CD14-positive monocyte (primary cell): ENCODE results near the gene TNFRSF6B. TPM values are rescaled to one million over a fixed set of nuclear protein-coding genes. Genes with fewer than 3 reads are reported as not detected.

Experiments
- DNase-seq, 3 donors: peaks; one replicate each; pipeline ENCODE4 v3.0.0-alpha.2; 2011 to 2022
- H2AFZ ChIP-seq: 2 replicates; pipeline ENCODE4 v1.6.0; 2012; ENCODE audit warnings: mild to moderate bottlenecking, low read depth, low read length, inconsistent platforms; ENCODE audit not compliant: insufficient read depth, poor library complexity, severe bottlenecking
- H3K27ac ChIP-seq, 2 donors: 1 replicate in 1 of 2; 2 replicates in 1 of 2; pipeline ENCODE4 v1.5.1; 2012 to 2013; ENCODE audit warnings: low read length in 2 of 2, control low read depth in 1 of 2, inconsistent platforms in 1 of 2, low read depth in 1 of 2, mild to moderate bottlenecking in 1 of 2
- H3K27me3 ChIP-seq, 2 donors: one replicate each; pipeline versions ENCODE4 v1.6.0 to v1.6.1; 2011 to 2013; ENCODE audit warnings: low read length in 2 of 2; ENCODE audit not compliant: control insufficient read depth in 2 of 2, insufficient read depth in 2 of 2
- H3K36me3 ChIP-seq, 2 donors: replicated peaks in 1 of 2; 1 replicate in 1 of 2; 2 replicates in 1 of 2; pipeline versions ENCODE4 v1.5.1 to v1.6.1; 2012 to 2013; ENCODE audit warnings: low read length in 2 of 2, control low read depth in 1 of 2, inconsistent platforms in 1 of 2, mild to moderate bottlenecking in 1 of 2; ENCODE audit not compliant: insufficient read depth in 2 of 2, control insufficient read depth in 1 of 2
- H3K4me1 ChIP-seq, 2 donors: 1 replicate in 1 of 2; 2 replicates in 1 of 2; pipeline versions ENCODE4 v1.5.1 to v1.6.1; 2012 to 2013; ENCODE audit warnings: low read length in 2 of 2, control low read depth in 1 of 2, inconsistent platforms in 1 of 2, mild to moderate bottlenecking in 1 of 2, moderate library complexity in 1 of 2; ENCODE audit not compliant: insufficient read depth in 2 of 2, control insufficient read depth in 1 of 2
- H3K4me2 ChIP-seq: replicated peaks from 2 replicates; pipeline ENCODE3; 2012; ENCODE audit warnings: low read length, moderate library complexity, mild to moderate bottlenecking; ENCODE audit not compliant: poor library complexity, severe bottlenecking; ENCODE audit errors: extremely low read depth
- H3K4me3 ChIP-seq, 3 experiments: fragments of 200-600 bp in 1 of 3; sonication (generic) in 1 of 3; replicated peaks in 1 of 3; 1 replicate in 2 of 3; 2 replicates in 1 of 3; pipeline ENCODE4 v1.5.1; 2011 to 2013; ENCODE audit warnings: low read length in 3 of 3, mild to moderate bottlenecking in 3 of 3, control low read depth in 2 of 3, low read depth in 2 of 3, inconsistent platforms in 1 of 3, moderate library complexity in 1 of 3
- H3K79me2 ChIP-seq: 2 replicates; pipeline ENCODE4 v1.6.0; 2012; ENCODE audit warnings: mild to moderate bottlenecking, control low read depth, inconsistent platforms, low read length, moderate library complexity; ENCODE audit not compliant: insufficient read depth
- H3K9ac ChIP-seq: 2 replicates; pipeline ENCODE4 v1.6.0; 2017; ENCODE audit warnings: low read length, mild to moderate bottlenecking; ENCODE audit not compliant: insufficient read depth, poor library complexity, severe bottlenecking
- H3K9me3 ChIP-seq, 2 donors: replicated peaks in 1 of 2; 1 replicate in 1 of 2; 2 replicates in 1 of 2; pipeline versions ENCODE4 v1.5.1 to v1.6.1; 2012 to 2013; ENCODE audit warnings: low read length in 2 of 2, control low read depth in 1 of 2; ENCODE audit not compliant: control insufficient read depth in 1 of 2, insufficient read depth in 1 of 2
- H4K20me1 ChIP-seq: 2 replicates; pipeline ENCODE4 v1.6.0; 2012; ENCODE audit warnings: mild to moderate bottlenecking, low read length, control low read depth, moderate library complexity; ENCODE audit not compliant: insufficient read depth
- H3K27ac Mint-ChIP-seq, 7 donors: one replicate each; pipeline ENCODE4 v1.8.0; 2020; ENCODE audit warnings: mild to moderate bottlenecking in 7 of 7, mixed read lengths in 7 of 7, moderate library complexity in 6 of 7, inconsistent platforms in 2 of 7
- H3K27me3 Mint-ChIP-seq, 3 donors: one replicate each; pipeline ENCODE4 v1.8.0; 2021 to 2022; ENCODE audit warnings: low read depth in 3 of 3, mild to moderate bottlenecking in 3 of 3, mixed read lengths in 3 of 3, moderate library complexity in 3 of 3, inconsistent platforms in 1 of 3
- H3K36me3 Mint-ChIP-seq, 2 donors: one replicate each; pipeline ENCODE4 v1.8.0; 2020; ENCODE audit warnings: mixed read lengths in 2 of 2, inconsistent platforms in 1 of 2, mild to moderate bottlenecking in 1 of 2
- H3K4me1 Mint-ChIP-seq: one replicate; pipeline ENCODE4 v1.8.0; 2020; ENCODE audit warnings: mild to moderate bottlenecking, mixed read lengths
- H3K4me3 Mint-ChIP-seq, 2 donors: one replicate each; pipeline ENCODE4 v1.8.0; 2020; ENCODE audit warnings: mild to moderate bottlenecking in 2 of 2, mixed read lengths in 2 of 2, moderate library complexity in 1 of 2
- H3K9me3 Mint-ChIP-seq, 7 donors: one replicate each; pipeline ENCODE4 v1.8.0; 2020 to 2022; ENCODE audit warnings: mixed read lengths in 7 of 7, mild to moderate bottlenecking in 6 of 7, moderate library complexity in 6 of 7, inconsistent platforms in 2 of 7
- WGBS: methylation state at CpG from one replicate; pipeline ENCODE4 v1.1.5; 2013; ENCODE audit warnings: missing lambda C conversion rate; ENCODE audit not compliant: insufficient coverage; 5-methylcytosine and 5-hydroxymethylcytosine counted together
- intact Hi-C, 2 donors: fragments of 100-400 bp; cut with micrococcal nuclease; formaldehyde crosslinking; loops; one replicate each; pipeline versions ENCODE4 v1.15.0 to v1.15.1; 2023
- polyA plus RNA-seq, 3 donors: library from polyadenylated mRNA; depleted of rRNA in 1 of 3; unstranded in 2 of 3; stranded (reverse) in 1 of 3; fragments of 300-500 nt in 2 of 3; fragments of >200 nt in 1 of 3; fragmentation: Illumina TruSeq in 2 of 3; gene quantifications; 1 replicate in 2 of 3; 2 replicates in 1 of 3; pipeline ENCODE4 v1.2.3, GENCODE V29; 2012 to 2021
- TF ChIP-seq, protein P1 (sequence below): fragments of 200-600 bp; IDR thresholded peaks from one replicate; pipeline ENCODE4 v1.8.0; 2022; ENCODE audit warnings: antibody characterized with exemption, mild to moderate bottlenecking

TNFRSF6B gene
- polyA plus RNA-seq, 3 donors: 6.5 TPM; not detected in 2

DNA sequence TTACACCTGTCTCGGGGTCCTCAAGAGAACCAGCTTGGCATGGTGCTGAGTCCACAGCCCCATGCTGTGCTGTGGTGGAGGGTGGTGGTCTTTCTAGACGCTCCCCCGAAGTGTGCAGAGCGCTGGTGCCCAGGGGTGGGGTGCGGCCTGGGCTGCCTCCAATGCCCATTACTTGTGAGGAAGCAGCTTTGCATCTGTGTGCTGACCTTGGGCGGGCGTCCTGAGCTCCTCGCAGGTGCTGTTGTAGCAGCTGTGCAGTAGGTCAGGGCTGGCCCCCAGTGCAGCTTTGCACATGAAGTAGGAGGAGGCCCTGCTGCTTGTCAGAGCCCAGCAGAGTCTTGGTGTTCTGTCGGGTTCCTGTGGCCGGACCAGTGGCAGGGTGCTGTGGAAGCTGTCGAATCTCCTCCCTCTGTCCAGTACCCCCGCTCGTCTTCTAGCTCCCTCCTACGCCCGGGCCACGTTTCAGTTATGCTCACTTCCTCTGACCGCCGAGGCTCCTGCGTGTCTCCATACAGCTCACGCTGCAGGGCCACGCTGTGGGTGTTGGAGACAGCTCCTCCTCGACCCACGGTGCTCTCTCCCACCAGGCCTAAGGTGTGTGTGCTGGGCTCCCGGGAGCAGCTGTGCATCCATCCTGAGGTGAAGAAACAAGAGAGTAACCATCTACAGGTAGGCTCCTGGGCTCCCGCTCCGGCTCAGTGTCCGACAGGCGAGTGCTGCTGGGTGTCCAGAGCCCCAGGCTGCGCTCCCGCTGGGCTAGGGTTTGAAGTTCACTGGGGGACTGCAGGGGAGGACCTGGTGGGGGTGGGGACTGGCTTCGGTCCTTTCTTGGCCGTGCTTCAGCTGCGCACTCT, 34.3 kb upstream of the TNFRSF6B start:
- Mint-ChIP-seq H3K4me1 (peaks cover 25% of the 10 kb centered on the region), H3K27me3 (peaks cover 0 to 3% (median 0%) of the 10 kb centered on the region in 3 donors), H3K4me3 (no peak overlapping the region), H3K9me3 (peaks cover 0 to 1% (median 0%) of the 10 kb centered on the region in 7 donors), H3K27ac (peak overlapping the region in 1 of 7 donors; percentile 66), H3K36me3 (peaks cover 52 to 67% of the 10 kb centered on the region in 2 donors)
- H3K36me3 ChIP-seq: peaks cover 45 to 69% of the 10 kb centered on the region in 2 donors
- H3K79me2 ChIP-seq: peaks cover 9% of the 10 kb centered on the region
- no peak overlapping the region for H3K27ac ChIP-seq
- no peak overlapping the region for H2AFZ ChIP-seq
- TF ChIP-seq, protein P1, sequence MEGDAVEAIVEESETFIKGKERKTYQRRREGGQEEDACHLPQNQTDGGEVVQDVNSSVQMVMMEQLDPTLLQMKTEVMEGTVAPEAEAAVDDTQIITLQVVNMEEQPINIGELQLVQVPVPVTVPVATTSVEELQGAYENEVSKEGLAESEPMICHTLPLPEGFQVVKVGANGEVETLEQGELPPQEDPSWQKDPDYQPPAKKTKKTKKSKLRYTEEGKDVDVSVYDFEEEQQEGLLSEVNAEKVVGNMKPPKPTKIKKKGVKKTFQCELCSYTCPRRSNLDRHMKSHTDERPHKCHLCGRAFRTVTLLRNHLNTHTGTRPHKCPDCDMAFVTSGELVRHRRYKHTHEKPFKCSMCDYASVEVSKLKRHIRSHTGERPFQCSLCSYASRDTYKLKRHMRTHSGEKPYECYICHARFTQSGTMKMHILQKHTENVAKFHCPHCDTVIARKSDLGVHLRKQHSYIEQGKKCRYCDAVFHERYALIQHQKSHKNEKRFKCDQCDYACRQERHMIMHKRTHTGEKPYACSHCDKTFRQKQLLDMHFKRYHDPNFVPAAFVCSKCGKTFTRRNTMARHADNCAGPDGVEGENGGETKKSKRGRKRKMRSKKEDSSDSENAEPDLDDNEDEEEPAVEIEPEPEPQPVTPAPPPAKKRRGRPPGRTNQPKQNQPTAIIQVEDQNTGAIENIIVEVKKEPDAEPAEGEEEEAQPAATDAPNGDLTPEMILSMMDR: no peak
- no peak overlapping the region for H3K4me3 ChIP-seq
- H4K20me1 ChIP-seq: no peaks in the 10 kb centered on the region
- 96% methylated on average over 24 of the region's 33 CpGs for WGBS
- H3K4me1 ChIP-seq: peaks cover 19 to 20% of the 10 kb centered on the region in 2 donors
- H3K9ac ChIP-seq: no peak overlapping the region
- intact Hi-C loops: no loop called here
- no peak for DNase-seq
- no peak overlapping the region for H3K4me2 ChIP-seq
- H3K27me3 ChIP-seq: no peaks in the 10 kb centered on the region
- H3K9me3 ChIP-seq: no peaks in the 10 kb centered on the region

DNA sequence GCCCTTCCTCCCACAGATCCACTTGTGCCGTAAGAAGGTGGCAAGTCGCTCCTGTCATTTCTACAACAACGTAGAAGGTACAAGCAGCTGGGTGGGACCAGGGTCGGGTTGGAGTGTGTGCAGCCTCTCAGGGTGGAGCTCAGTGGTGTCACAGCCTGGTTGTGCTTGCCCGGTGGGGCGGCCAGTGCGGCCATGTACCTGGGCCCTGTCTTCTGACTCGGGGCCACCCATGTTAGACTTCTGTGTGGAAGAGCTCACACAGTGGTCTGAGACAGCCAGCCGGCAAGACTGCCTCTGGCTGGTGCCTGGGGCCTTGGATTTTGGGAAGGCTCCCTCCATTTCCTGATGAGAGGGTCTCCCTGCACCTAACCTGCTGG, 33.7 kb upstream of the TNFRSF6B start:
- peaks cover 58 to 73% of the 10 kb centered on the region in 2 donors for H3K36me3 Mint-ChIP-seq
- Histone ChIP-seq H4K20me1 (no peaks in the 10 kb centered on the region), H3K4me3 (no peak overlapping the region), H3K27me3 (no peaks in the 10 kb centered on the region), H2AFZ (no peak overlapping the region), H3K27ac (no peak overlapping the region), H3K36me3 (peaks cover 52 to 75% of the 10 kb centered on the region in 2 donors), H3K9ac (no peak overlapping the region), H3K4me1 (peaks cover 13 to 14% of the 10 kb centered on the region in 2 donors), H3K4me2 (no peak overlapping the region), H3K79me2 (peaks cover 9% of the 10 kb centered on the region), H3K9me3 (no peaks in the 10 kb centered on the region)
- 99% methylated on average over 9 of the region's 9 CpGs for WGBS
- peaks cover 0 to 1% (median 0%) of the 10 kb centered on the region in 7 donors for H3K9me3 Mint-ChIP-seq
- H3K4me1 Mint-ChIP-seq: peaks cover 18% of the 10 kb centered on the region
- no peak for DNase-seq
- peaks cover 0 to 3% (median 0%) of the 10 kb centered on the region in 3 donors for H3K27me3 Mint-ChIP-seq
- TF ChIP-seq, protein P1: no peak
- no peak overlapping the region for H3K27ac Mint-ChIP-seq
- intact Hi-C loops: no loop called here
- no peak overlapping the region for H3K4me3 Mint-ChIP-seq
